HEK293 (cell line): ENCODE data around the gene MPP7.

Experiments used
- CTCF ChIP-seq: fragments of 450-650 bp; formaldehyde crosslinking; IDR thresholded peaks from 2 replicates; pipeline ENCODE4 v1.5.1; 2016; ENCODE audit warnings: missing biosample characterization, missing genetic modification characterization
- SETDB1 ChIP-seq: IDR thresholded peaks from one replicate; pipeline ENCODE4 v1.6.1; 2017; ENCODE audit warnings: mild to moderate bottlenecking, low read length, moderate library complexity, mixed read lengths; ENCODE audit not compliant: insufficient read length
- TRIM28 ChIP-seq: IDR thresholded peaks from 2 replicates; pipeline ENCODE4 v1.6.1; 2011; ENCODE audit warnings: low read length, control low read depth, borderline replicate concordance
- ZNF660 ChIP-seq: fragments of 450-650 bp; IDR thresholded peaks from 2 replicates; pipeline ENCODE4 v1.5.1; 2018; ENCODE audit warnings: missing biosample characterization, mild to moderate bottlenecking, missing genetic modification characterization
- ZNF830 ChIP-seq: fragments of 450-650 bp; IDR thresholded peaks from 2 replicates; pipeline ENCODE4 v1.5.0; 2018; ENCODE audit warnings: missing biosample characterization, missing genetic modification characterization, low read depth, mild to moderate bottlenecking, moderate library complexity

GRCh38 chr10:28343252-28343651 is 40.4 kb upstream of the MPP7 start:
- TF ChIP-seq ZNF830 (tag by site-specific recombination) (no peak), SETDB1 (no peak), CTCF (tag by site-specific recombination) (no peak), ZNF660 (tag by site-specific recombination) (no peak), TRIM28 (no peak)
